Astrocyte (in vitro differentiated cells and primary cell): ENCODE measurements around the gene BCAS1. TPM values are rescaled to one million over a fixed set of nuclear protein-coding genes. Genes with fewer than 3 reads are reported as not detected.
A peak's percentile ranks its signal among the peaks of the same experiment; 100 is the strongest.

Experiments
- DNase-seq: peaks from one replicate; pipeline ENCODE4 v3.0.0-alpha.2; 2010; ENCODE audit warnings: low read depth
- FAIRE-seq: peaks from 2 replicates; lab custom pipeline; 2011; peaks lifted over from hg19 to GRCh38; lab: Jason Lieb, UNC
- H2AFZ ChIP-seq: 2 replicates; pipeline ENCODE4 v1.6.0; 2012; ENCODE audit warnings: low read depth, low read length, inconsistent platforms
- H3K27ac ChIP-seq: 2 replicates; pipeline ENCODE4 v1.5.1; 2011; ENCODE audit warnings: low read depth, low read length, inconsistent platforms
- H3K27me3 ChIP-seq: 2 replicates; pipeline ENCODE4 v1.6.0; 2011; ENCODE audit warnings: low read length, inconsistent platforms; ENCODE audit not compliant: insufficient read depth
- H3K36me3 ChIP-seq: 2 replicates; pipeline ENCODE4 v1.5.1; 2011; ENCODE audit warnings: low read length, inconsistent platforms; ENCODE audit not compliant: insufficient read depth
- H3K4me1 ChIP-seq: 2 replicates; pipeline ENCODE4 v1.5.1; 2011; ENCODE audit warnings: low read length, inconsistent platforms; ENCODE audit not compliant: insufficient read depth
- H3K4me2 ChIP-seq: 2 replicates; pipeline ENCODE4 v1.6.0; 2012; ENCODE audit warnings: low read length, inconsistent platforms
- H3K4me3 ChIP-seq: 2 replicates; pipeline ENCODE4 v1.5.1; 2011; ENCODE audit warnings: low read depth, mild to moderate bottlenecking, low read length, inconsistent platforms; ENCODE audit not compliant: insufficient read depth
- H3K79me2 ChIP-seq: 2 replicates; pipeline ENCODE4 v1.6.0; 2012; ENCODE audit warnings: mild to moderate bottlenecking, low read length, inconsistent platforms; ENCODE audit not compliant: insufficient read depth
- H3K9ac ChIP-seq: 2 replicates; pipeline ENCODE4 v1.6.0; 2012; ENCODE audit warnings: mild to moderate bottlenecking, low read length, inconsistent platforms
- H3K9me3 ChIP-seq: 2 replicates; pipeline ENCODE4 v1.5.1; 2012; ENCODE audit warnings: low read depth, mild to moderate bottlenecking, low read length, inconsistent platforms; ENCODE audit not compliant: insufficient read depth
- H4K20me1 ChIP-seq: 2 replicates; pipeline ENCODE4 v1.6.0; 2012; ENCODE audit warnings: low read length, inconsistent platforms; ENCODE audit not compliant: insufficient read depth
- H3K27ac Mint-ChIP-seq: one replicate; pipeline ENCODE4 v1.8.0; 2021; ENCODE audit warnings: mild to moderate bottlenecking, mixed read lengths; ENCODE audit not compliant: unreplicated experiment
- H3K27me3 Mint-ChIP-seq: one replicate; pipeline ENCODE4 v1.8.0; 2021; ENCODE audit warnings: low read depth, mixed read lengths; ENCODE audit not compliant: unreplicated experiment
- H3K36me3 Mint-ChIP-seq: one replicate; pipeline ENCODE4 v1.8.0; 2021; ENCODE audit warnings: low read depth, mixed read lengths; ENCODE audit not compliant: unreplicated experiment
- H3K4me1 Mint-ChIP-seq: one replicate; pipeline ENCODE4 v1.8.0; 2021; ENCODE audit warnings: low read depth, mixed read lengths; ENCODE audit not compliant: unreplicated experiment
- H3K4me3 Mint-ChIP-seq: one replicate; pipeline ENCODE4 v1.8.0; 2021; ENCODE audit warnings: mild to moderate bottlenecking, moderate library complexity, mixed read lengths; ENCODE audit not compliant: unreplicated experiment
- H3K9me3 Mint-ChIP-seq: one replicate; pipeline ENCODE4 v1.8.0; 2021; ENCODE audit warnings: mild to moderate bottlenecking, mixed read lengths; ENCODE audit not compliant: unreplicated experiment
- CTCF ChIP-seq: IDR thresholded peaks from 2 replicates; pipeline ENCODE4 v1.5.1; 2011; ENCODE audit warnings: low read depth, mild to moderate bottlenecking, inconsistent platforms, low read length, moderate library complexity; ENCODE audit not compliant: insufficient read depth
- EZH2 ChIP-seq: IDR thresholded peaks from 2 replicates; pipeline ENCODE4 v1.6.1; 2012; ENCODE audit warnings: mild to moderate bottlenecking, low read length, inconsistent platforms; ENCODE audit not compliant: insufficient read depth
- total RNA-seq: library from RNA; stranded (reverse); gene quantifications from 2 replicates; pipeline ENCODE4 v1.2.1, GENCODE V29; 2021

BCAS1 gene
- total RNA-seq, 1 donor from 2014 or later = not detected

- Mint-ChIP-seq H3K27ac (peak overlapping the region; percentile 86), H3K4me3 (no peak overlapping the region), H3K27me3 (peaks cover 3% of the 10 kb centered on the region), H3K36me3 (peaks cover 2% of the 10 kb centered on the region), H3K9me3 (peaks cover 8% of the 10 kb centered on the region), H3K4me1 (peaks cover 9% of the 10 kb centered on the region)
- no peak overlapping the region for H2AFZ ChIP-seq
- FAIRE-seq = no peak
- no peak overlapping the region for H3K9ac ChIP-seq
- H4K20me1 ChIP-seq = no peaks in the 10 kb centered on the region
- H3K4me1 ChIP-seq = no peaks in the 10 kb centered on the region
- DNase-seq = no peak
- no peaks in the 10 kb centered on the region for H3K79me2 ChIP-seq
- H3K27ac ChIP-seq = no peak overlapping the region
- no peak overlapping the region for H3K4me2 ChIP-seq
- no peak overlapping the region for H3K4me3 ChIP-seq
- no peaks in the 10 kb centered on the region for H3K36me3 ChIP-seq
- TF ChIP-seq CTCF (no peak), EZH2 (no peak)
- H3K27me3 ChIP-seq = no peaks in the 10 kb centered on the region
- no peaks in the 10 kb centered on the region for H3K9me3 ChIP-seq
These were observed 44.9 kb upstream of the BCAS1 start for GRCh38 chr20:54115172-54115854.

GRCh38 chr20:54114109-54114508 lies 43.7 kb upstream of the BCAS1 start:
- DNase-seq (no peak), FAIRE-seq (no peak)
- no peak overlapping the region for H3K27ac ChIP-seq
- peaks cover 3% of the 10 kb centered on the region for H3K27me3 Mint-ChIP-seq
- H3K4me1 ChIP-seq = no peaks in the 10 kb centered on the region
- H3K27ac Mint-ChIP-seq = no peak overlapping the region
- no peak for TF ChIP-seq EZH2
- no peak for TF ChIP-seq CTCF
- H3K79me2 ChIP-seq = no peaks in the 10 kb centered on the region
- no peak overlapping the region for H3K4me2 ChIP-seq
- peaks cover 9% of the 10 kb centered on the region for H3K4me1 Mint-ChIP-seq
- H4K20me1 ChIP-seq = no peaks in the 10 kb centered on the region
- H2AFZ ChIP-seq = no peak overlapping the region
- peaks cover 2% of the 10 kb centered on the region for H3K36me3 Mint-ChIP-seq
- no peak overlapping the region for H3K9ac ChIP-seq
- no peak overlapping the region for H3K4me3 ChIP-seq
- no peaks in the 10 kb centered on the region for H3K27me3 ChIP-seq
- H3K9me3 ChIP-seq = no peaks in the 10 kb centered on the region
- peaks cover 9% of the 10 kb centered on the region for H3K9me3 Mint-ChIP-seq
- H3K36me3 ChIP-seq = no peaks in the 10 kb centered on the region
- H3K4me3 Mint-ChIP-seq = no peak overlapping the region

GRCh38 chr20:54113566-54113965 lies 43.2 kb upstream of the BCAS1 start:
- H3K79me2 ChIP-seq = no peaks in the 10 kb centered on the region
- peaks cover 2% of the 10 kb centered on the region for H3K36me3 Mint-ChIP-seq
- peaks cover 9% of the 10 kb centered on the region for H3K9me3 Mint-ChIP-seq
- TF ChIP-seq EZH2 (no peak), CTCF (no peak)
- no peak overlapping the region for H3K4me2 ChIP-seq
- peaks cover 9% of the 10 kb centered on the region for H3K4me1 Mint-ChIP-seq
- H3K27me3 ChIP-seq = no peaks in the 10 kb centered on the region
- H3K4me3 ChIP-seq = no peak overlapping the region
- H3K36me3 ChIP-seq = no peaks in the 10 kb centered on the region
- FAIRE-seq (no peak), DNase-seq (no peak)
- peaks cover 3% of the 10 kb centered on the region for H3K27me3 Mint-ChIP-seq
- no peak overlapping the region for H3K4me3 Mint-ChIP-seq
- H3K9me3 ChIP-seq = no peaks in the 10 kb centered on the region
- H2AFZ ChIP-seq = no peak overlapping the region
- no peak overlapping the region for H3K27ac ChIP-seq
- no peaks in the 10 kb centered on the region for H3K4me1 ChIP-seq
- no peak overlapping the region for H3K9ac ChIP-seq
- no peak overlapping the region for H3K27ac Mint-ChIP-seq
- H4K20me1 ChIP-seq = no peaks in the 10 kb centered on the region
